IgD-negative memory B cell (primary cell): ENCODE data around the gene ZC3H14. TPM values are rescaled to one million over a fixed set of nuclear protein-coding genes. Genes with fewer than 3 reads are reported as not detected.
"Not testable (repeated sequence)": the region's sequence is repeated elsewhere in the genome, so short reads cannot be mapped to it uniquely, and the experiment has no call there.

ENCODE experiments used
- H3K27ac Mint-ChIP-seq, 3 donors: one replicate each; pipeline ENCODE4 v1.8.0; 2020 to 2022; ENCODE audit warnings: mild to moderate bottlenecking in 3 of 3, mixed read lengths in 3 of 3, moderate library complexity in 1 of 3
- H3K27me3 Mint-ChIP-seq: one replicate; pipeline ENCODE4 v1.8.0; 2021; ENCODE audit warnings: mixed read lengths
- H3K36me3 Mint-ChIP-seq: one replicate; pipeline ENCODE4 v1.8.0; 2020; ENCODE audit warnings: mild to moderate bottlenecking, mixed read lengths
- H3K4me1 Mint-ChIP-seq, 3 donors: one replicate each; pipeline ENCODE4 v1.8.0; 2020 to 2022; ENCODE audit warnings: mixed read lengths in 3 of 3, mild to moderate bottlenecking in 1 of 3
- H3K4me3 Mint-ChIP-seq, 4 donors: one replicate each; pipeline ENCODE4 v1.8.0; 2020 to 2022; ENCODE audit warnings: mild to moderate bottlenecking in 4 of 4, mixed read lengths in 4 of 4, moderate library complexity in 3 of 4
- H3K9me3 Mint-ChIP-seq, 3 donors: one replicate each; pipeline ENCODE4 v1.8.0; 2020 to 2021; ENCODE audit warnings: mixed read lengths in 3 of 3, mild to moderate bottlenecking in 1 of 3
- polyA plus RNA-seq: library from polyadenylated mRNA; unstranded; fragments of 300-500 nt; fragmentation: Illumina TruSeq; gene quantifications from one replicate; pipeline ENCODE4 v1.2.3, GENCODE V29; 2021

ZC3H14 gene, protein sequence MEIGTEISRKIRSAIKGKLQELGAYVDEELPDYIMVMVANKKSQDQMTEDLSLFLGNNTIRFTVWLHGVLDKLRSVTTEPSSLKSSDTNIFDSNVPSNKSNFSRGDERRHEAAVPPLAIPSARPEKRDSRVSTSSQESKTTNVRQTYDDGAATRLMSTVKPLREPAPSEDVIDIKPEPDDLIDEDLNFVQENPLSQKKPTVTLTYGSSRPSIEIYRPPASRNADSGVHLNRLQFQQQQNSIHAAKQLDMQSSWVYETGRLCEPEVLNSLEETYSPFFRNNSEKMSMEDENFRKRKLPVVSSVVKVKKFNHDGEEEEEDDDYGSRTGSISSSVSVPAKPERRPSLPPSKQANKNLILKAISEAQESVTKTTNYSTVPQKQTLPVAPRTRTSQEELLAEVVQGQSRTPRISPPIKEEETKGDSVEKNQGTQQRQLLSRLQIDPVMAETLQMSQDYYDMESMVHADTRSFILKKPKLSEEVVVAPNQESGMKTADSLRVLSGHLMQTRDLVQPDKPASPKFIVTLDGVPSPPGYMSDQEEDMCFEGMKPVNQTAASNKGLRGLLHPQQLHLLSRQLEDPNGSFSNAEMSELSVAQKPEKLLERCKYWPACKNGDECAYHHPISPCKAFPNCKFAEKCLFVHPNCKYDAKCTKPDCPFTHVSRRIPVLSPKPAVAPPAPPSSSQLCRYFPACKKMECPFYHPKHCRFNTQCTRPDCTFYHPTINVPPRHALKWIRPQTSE
- 45.4 TPM for polyA plus RNA-seq

DNA sequence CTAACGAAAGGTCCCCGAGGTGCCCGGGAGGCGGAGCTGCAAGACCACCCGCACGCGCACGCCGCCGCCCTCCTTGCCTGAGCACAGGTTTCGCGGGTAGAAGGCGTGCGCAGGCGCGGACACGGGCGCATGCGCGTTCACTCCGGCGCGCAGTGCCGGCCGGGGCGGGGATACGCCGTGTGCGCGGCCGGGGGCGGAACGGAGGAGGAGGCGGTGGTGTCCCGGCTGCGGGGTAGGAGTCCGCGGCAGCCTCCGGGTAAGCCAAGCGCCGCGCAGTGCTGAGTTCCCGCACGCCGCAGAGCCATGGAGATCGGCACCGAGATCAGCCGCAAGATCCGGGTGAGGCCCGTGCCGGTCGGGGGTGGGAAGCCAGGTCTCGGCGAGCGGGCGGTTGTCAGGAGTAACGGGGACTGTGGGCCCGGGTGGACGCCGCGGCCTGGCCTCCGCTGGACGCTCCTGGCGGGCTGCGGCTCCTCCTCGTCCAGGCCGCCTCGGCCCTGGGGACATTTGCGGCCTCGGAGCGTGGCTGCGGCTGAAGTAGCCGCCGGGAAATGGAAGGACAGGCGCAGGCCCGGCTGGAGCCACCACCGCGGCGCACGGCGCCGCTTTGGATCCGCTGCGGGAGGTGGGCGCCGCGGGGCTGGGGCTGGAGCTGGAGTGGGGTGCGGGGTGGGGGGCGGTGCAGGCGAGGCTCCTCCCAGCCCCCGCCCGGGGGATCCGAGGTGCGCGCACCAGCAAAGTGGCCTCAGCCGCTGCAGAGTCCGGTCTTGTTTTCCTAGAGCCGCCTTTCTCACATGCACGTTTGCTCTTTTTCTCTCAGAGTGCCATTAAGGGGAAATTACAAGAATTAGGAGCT is at the start of gene ZC3H14:
Gene ZC3H14 (plus strand): TSS at position 207 of the 856 bp plus-strand sequence. CDS start 97 bp downstream, at position 304.
- peaks cover 1% of the 10 kb centered on the region for H3K36me3 Mint-ChIP-seq
- peak within 1 kb of the TSS; percentile 77 to 95 (median 90) for H3K27ac Mint-ChIP-seq
- H3K4me3 Mint-ChIP-seq, result peak within 1 kb of the TSS; percentile 94 to 98 (median 96)
- H3K27me3 Mint-ChIP-seq, result peaks cover 3% of the 10 kb centered on the region
- H3K4me1 Mint-ChIP-seq, result peaks cover 10 to 26% (median 20%) of the 10 kb centered on the region in 3 donors
- H3K9me3 Mint-ChIP-seq, result peaks cover 0 to 4% (median 0%) of the 10 kb centered on the region in 3 donors

DNA sequence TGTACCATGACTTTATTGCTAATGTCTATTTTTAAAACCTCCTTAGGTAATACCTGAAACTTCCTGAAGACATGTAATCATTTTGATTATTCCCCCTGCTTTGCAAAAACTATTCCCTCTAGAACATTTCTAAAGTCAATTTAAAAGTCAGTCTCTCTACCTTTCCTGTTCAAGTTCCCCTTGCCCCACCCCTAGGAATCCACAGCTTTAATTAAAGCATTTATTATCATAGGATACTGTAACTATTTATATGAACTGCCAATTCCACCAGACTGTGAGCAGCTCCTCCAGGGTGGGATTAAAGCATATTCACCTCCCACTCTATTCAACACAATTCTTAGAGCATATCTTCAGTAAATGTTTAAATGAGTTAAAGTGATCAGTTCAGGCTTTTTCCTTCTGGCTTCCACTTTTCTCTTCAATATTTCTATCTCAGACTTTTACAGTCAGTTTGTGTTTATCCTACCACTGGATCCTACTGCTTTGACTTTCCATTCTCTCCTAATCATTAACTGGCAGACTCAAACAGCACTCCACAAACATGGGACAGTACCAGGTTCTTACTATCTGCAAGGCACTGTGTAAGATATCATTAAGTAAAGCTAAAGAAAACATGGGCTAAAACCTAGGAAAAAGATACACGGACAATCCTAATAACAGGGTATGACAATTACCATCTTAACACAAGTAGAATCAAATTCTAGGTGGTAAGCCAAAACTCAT is 47.2 kb upstream of the ZC3H14 start:
- H3K4me3 Mint-ChIP-seq, result no peak overlapping the region
- peaks cover 0 to 3% (median 0%) of the 10 kb centered on the region in 3 donors for H3K4me1 Mint-ChIP-seq
- H3K27ac Mint-ChIP-seq, result no peak overlapping the region
- no peaks in the 10 kb centered on the region for H3K9me3 Mint-ChIP-seq
- H3K36me3 Mint-ChIP-seq, result peaks cover 2% of the 10 kb centered on the region
- peaks cover 8% of the 10 kb centered on the region for H3K27me3 Mint-ChIP-seq

DNA sequence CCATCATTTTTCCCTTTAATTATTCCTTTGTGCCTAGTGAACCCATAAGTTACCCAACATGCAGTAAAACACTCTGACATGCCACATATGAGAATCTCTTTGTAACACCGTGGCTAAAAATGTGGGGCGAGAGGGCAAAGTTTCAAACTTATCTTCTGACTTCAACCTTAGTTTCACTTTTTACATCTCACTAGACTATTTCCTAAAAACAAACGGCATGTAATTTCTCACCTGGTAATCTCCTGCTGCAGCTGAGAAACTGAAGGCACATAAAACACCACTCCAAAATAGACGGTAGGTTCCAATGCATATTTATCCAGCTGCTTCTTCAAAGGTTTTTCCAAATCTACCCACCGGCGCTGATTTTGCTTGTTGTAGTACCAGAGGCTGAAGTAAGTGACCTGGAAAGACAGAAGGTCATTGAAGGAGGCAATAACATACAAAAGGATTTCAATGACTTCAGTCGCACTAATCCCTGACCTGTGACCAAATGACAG is 45.9 kb upstream of the ZC3H14 start:
- H3K27ac Mint-ChIP-seq, result no peak overlapping the region
- no peak overlapping the region for H3K4me3 Mint-ChIP-seq

DNA sequence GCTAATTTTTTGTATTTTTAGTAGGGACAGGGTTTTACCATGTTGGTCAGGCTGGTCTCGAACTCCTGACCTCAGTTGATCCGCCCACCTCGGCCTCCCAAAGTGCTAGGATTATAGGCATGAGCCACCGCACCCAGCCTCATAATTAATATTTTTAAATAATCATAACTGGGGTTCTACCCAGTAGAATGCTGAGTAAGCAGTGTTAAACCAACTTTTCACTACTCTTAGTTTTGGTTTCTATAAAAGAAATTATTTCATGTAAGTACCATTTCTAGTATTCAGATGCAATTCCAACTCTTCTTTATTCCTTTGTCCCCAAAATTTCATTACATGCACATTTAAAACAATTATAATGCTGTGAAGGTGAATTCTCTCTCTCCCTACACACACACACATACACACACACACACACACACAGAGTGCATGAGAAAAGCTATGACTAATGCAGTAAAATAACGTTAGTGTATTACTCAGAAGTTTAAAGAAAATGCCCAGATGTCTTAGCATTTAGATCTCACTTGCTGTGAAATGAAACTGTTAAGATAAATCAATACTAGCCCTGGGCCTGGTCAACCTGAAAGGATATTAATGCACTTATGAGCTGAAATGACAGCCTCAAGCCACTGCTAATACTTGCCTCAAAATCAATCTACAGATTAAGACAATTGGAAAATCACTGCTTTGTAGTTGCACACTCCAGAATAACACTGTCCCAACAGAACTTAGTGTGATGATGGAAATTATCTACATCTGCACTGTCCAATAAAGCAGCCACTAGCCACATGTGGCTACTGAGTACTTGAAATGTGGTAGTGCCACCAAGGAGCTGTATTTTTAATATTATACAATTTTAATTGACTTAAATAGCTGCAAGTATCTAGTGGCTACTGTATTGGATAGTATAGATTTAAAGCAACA is 44.0 kb upstream of the ZC3H14 start:
- H3K9me3 Mint-ChIP-seq, result peaks cover 0 to 5% (median 5%) of the 10 kb centered on the region in 3 donors
- peaks cover 8% of the 10 kb centered on the region for H3K27me3 Mint-ChIP-seq
- no peak overlapping the region for H3K27ac Mint-ChIP-seq
- H3K4me1 Mint-ChIP-seq, result peaks cover 0 to 3% (median 0%) of the 10 kb centered on the region in 3 donors
- no peak overlapping the region for H3K4me3 Mint-ChIP-seq
- H3K36me3 Mint-ChIP-seq, result no peaks in the 10 kb centered on the region

More for the DNA sequence above, 45.9 kb upstream of the ZC3H14 start:
- H3K36me3 Mint-ChIP-seq, result peaks cover 2% of the 10 kb centered on the region
- peaks cover 8% of the 10 kb centered on the region for H3K27me3 Mint-ChIP-seq
- H3K9me3 Mint-ChIP-seq, result no peaks in the 10 kb centered on the region
- H3K4me1 Mint-ChIP-seq, result peaks cover 0 to 3% (median 0%) of the 10 kb centered on the region in 3 donors

DNA sequence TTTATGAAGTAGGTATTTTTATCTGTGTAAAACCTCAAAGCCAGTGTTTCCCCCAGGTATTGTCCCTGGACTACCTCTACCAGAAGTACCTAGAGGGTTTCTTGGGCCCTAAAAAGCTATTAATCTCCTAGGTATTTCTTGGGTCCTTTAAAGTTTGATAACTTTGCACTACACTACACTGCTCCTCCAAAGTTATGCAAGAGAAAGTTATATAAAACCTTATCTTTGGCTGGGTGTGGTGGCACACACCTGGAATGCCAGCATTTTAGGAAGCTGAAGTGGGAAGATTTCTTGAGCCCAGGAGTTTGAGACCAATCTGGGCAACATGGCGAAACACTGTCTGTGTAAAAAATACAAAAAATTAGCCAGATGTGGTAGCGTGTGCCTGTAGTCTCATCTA is 42.9 kb upstream of the ZC3H14 start:
- Mint-ChIP-seq H3K27me3 (peaks cover 6% of the 10 kb centered on the region), H3K9me3 (peaks cover 0 to 5% (median 5%) of the 10 kb centered on the region in 3 donors), H3K36me3 (no peaks in the 10 kb centered on the region), H3K27ac (no peak overlapping the region), H3K4me3 (no peak overlapping the region), H3K4me1 (peaks cover 0 to 3% (median 0%) of the 10 kb centered on the region in 3 donors)

DNA sequence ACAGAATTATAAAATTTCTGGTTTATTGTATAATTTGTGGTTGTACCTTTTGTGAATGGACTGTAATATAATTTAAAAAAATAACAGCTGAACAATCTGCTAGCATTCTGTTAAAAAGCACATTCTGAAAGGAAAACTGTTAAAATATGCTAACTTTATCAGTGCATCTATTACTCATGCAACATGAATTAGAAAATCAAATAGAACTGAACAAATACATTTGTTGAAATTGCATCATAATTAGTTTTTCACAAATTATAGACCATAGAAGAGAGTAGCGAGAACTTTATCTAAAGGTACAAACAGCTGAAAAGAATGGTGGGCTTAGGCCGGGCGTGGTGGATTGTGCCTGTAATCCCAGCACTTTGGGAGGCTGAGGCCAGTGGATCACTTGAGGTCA is 41.0 kb upstream of the ZC3H14 start:
- H3K27ac Mint-ChIP-seq, result no peak overlapping the region
- H3K36me3 Mint-ChIP-seq, result no peaks in the 10 kb centered on the region

DNA sequence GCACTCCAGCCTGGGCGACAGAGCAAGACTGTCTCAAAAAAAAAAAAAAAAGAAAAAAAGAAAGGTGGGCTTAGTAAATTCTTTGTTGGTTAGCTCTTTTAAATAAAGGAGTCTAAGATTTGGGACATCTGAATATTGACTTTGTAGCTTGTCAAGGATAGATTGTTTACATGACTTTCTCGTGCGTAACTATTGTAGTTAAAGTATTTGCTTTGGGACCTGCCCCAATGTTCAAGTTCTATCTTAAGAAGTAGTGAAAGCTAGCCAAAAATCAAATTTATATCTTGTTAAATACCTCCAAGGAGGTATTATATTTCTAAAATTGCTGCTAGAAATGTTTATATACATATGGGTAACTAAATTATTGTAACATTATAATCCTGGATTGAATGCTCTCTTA is 40.4 kb upstream of the ZC3H14 start:
- peaks cover 0 to 10% (median 5%) of the 10 kb centered on the region in 3 donors for H3K9me3 Mint-ChIP-seq
- H3K36me3 Mint-ChIP-seq, result no peaks in the 10 kb centered on the region
- no peaks in the 10 kb centered on the region for H3K4me1 Mint-ChIP-seq
- H3K27ac Mint-ChIP-seq, result no peak overlapping the region
- H3K27me3 Mint-ChIP-seq, result no peaks in the 10 kb centered on the region
- no peak overlapping the region for H3K4me3 Mint-ChIP-seq

More for the DNA sequence above, 41.0 kb upstream of the ZC3H14 start:
- Mint-ChIP-seq H3K27me3 (peaks cover 3% of the 10 kb centered on the region), H3K4me3 (no peak overlapping the region), H3K4me1 (peaks cover 0 to 1% (median 0%) of the 10 kb centered on the region in 3 donors), H3K9me3 (peaks cover 0 to 6% (median 5%) of the 10 kb centered on the region in 3 donors)

DNA sequence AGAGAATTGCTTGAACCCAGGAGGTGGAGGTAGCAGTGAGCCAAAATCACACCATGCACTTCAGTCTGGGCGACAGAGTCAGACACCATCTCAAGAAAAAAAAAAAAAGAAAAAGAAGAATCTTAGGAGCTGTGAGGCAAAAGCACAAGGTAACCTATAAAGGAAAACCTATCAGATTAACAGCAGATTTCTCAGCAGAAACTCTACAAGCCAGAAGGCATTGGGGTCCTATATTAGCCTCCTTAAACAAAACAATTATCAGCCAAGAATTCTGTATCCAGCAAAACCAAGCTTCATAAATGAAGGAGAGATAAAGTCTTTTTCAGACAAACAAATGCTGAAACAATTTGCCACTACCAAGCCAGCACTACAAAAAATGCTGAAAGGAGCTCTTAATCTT is 32.9 kb upstream of the ZC3H14 start:
- not testable (repeated sequence) for H3K27me3 Mint-ChIP-seq, H3K27ac Mint-ChIP-seq, H3K36me3 Mint-ChIP-seq, H3K4me1 Mint-ChIP-seq, H3K4me3 Mint-ChIP-seq
- H3K9me3 Mint-ChIP-seq, result peaks cover 7 to 17% (median 8%) of the 10 kb centered on the region in 3 donors

DNA sequence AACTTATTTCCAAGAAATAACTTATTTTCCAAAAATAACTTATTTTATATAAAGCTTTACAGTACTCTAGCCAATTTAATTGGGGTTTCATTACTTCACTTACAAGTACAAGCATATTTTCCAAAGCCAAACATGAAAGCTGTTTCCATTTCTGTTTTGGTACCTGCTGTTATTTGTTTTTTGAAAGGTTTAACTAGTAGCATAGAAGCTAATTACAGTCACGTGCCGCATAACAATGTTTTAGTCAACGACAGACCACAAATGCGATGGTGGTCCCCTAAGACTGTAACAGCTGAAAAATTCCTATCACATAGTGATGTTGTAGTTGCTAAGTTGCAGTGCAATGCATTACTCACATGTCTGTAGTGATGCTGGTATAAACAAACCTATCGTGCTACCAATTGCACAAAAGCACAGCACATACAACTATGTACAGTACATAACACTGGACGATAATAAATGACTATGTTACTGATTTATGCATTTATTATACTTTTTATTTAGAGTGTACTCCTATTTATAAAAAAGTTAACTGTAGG is 29.7 kb upstream of the ZC3H14 start:
- Mint-ChIP-seq H3K4me1 (no peaks in the 10 kb centered on the region), H3K27ac (no peak overlapping the region), H3K9me3 (peaks cover 7 to 8% (median 8%) of the 10 kb centered on the region in 3 donors), H3K4me3 (no peak overlapping the region), H3K36me3 (no peaks in the 10 kb centered on the region), H3K27me3 (peaks cover 5% of the 10 kb centered on the region)

DNA sequence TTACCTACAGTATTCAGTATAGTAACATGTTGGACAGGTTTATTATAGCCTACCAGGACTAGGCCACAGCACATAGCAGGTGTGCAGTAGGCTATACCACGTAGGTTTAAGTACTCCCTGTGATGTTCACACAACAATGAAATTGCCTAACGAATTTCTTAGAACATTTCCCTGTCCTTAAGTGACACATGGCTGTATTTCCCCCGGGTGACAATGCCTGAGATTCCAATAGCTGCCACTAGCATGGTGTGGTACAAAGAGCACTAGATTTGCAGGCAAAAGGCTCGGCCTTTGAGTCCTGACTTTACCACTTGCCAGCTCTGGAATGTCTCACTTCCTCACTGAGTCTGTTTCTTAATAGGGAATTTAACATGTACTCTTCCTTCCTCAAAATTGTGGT is 27.7 kb upstream of the ZC3H14 start:
- peaks cover 2% of the 10 kb centered on the region for H3K27me3 Mint-ChIP-seq
- H3K27ac Mint-ChIP-seq, result no peak overlapping the region
- H3K9me3 Mint-ChIP-seq, result peaks cover 3 to 8% (median 4%) of the 10 kb centered on the region in 3 donors
- H3K36me3 Mint-ChIP-seq, result no peaks in the 10 kb centered on the region
- no peaks in the 10 kb centered on the region for H3K4me1 Mint-ChIP-seq
- no peak overlapping the region for H3K4me3 Mint-ChIP-seq

DNA sequence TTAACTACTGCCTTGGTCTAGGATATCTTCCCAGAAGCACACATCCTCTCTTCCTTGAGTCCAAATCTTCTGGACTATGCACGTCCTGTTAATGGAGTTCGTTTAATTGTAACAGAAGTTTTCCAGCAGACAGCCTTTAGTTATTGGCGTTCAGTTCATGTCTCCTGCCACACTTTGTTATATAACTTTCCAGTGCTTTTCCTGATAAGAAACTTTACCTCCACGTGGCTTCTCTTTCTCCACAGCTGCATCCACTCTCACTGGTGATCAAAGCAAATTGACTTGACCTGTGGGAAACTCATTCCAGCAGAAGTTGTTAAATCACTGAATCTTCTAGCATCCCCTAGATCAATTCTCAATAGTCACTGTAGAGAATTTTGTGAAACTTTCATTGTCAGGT is 27.0 kb upstream of the ZC3H14 start:
- no peaks in the 10 kb centered on the region for H3K4me1 Mint-ChIP-seq
- H3K36me3 Mint-ChIP-seq, result no peaks in the 10 kb centered on the region
- H3K27ac Mint-ChIP-seq, result no peak overlapping the region
- peaks cover 0 to 1% (median 0%) of the 10 kb centered on the region in 3 donors for H3K9me3 Mint-ChIP-seq
- H3K4me3 Mint-ChIP-seq, result no peak overlapping the region
- peaks cover 3% of the 10 kb centered on the region for H3K27me3 Mint-ChIP-seq

DNA sequence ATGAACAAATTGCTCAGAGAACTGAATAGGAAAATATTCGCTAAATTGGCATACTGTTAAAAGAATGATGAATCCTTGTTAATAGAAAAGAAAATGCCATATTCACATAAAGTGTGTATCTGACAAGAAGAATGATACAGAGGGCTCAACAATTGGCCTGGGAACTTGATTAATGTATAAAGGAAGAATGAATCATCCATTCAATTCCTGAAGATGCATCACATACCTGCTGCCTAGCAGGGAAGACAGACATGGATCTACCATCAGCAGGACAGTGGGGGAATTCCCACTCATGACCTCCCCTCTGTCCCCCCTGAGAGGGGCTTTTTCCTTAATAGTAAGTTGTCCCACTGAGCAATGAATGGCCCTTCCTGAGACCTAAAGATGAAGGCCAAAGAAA is 21.5 kb upstream of the ZC3H14 start:
- no peak overlapping the region for H3K27ac Mint-ChIP-seq
- H3K9me3 Mint-ChIP-seq, result no peaks in the 10 kb centered on the region
- H3K27me3 Mint-ChIP-seq, result peaks cover 3% of the 10 kb centered on the region
- H3K4me1 Mint-ChIP-seq, result no peaks in the 10 kb centered on the region
- no peak overlapping the region for H3K4me3 Mint-ChIP-seq
- H3K36me3 Mint-ChIP-seq, result peaks cover 4% of the 10 kb centered on the region
